Transverse colon (tissue), 4 donors: Measurements from ENCODE around the gene TOMM20.

Experiments used
- EP300 ChIP-seq: sonication (generic); formaldehyde crosslinking; IDR thresholded peaks from one replicate; pipeline ENCODE4 v1.6.1; 2017; ENCODE audit warnings: antibody characterized with exemption, low read depth
- POLR2A ChIP-seq: fragments of 450-650 bp; IDR thresholded peaks from one replicate; pipeline ENCODE4 v1.6.1; 2016; ENCODE audit warnings: antibody characterized with exemption, mild to moderate bottlenecking, moderate library complexity
- POLR2AphosphoS5 ChIP-seq, 3 donors: sonication (generic); formaldehyde crosslinking; IDR thresholded peaks; one replicate each; pipeline ENCODE4 v1.6.1; 2016; ENCODE audit warnings: antibody characterized with exemption in 3 of 3
- TF ChIP-seq, protein P1 (sequence below), 5 experiments: fragments of 200-600 bp in 3 of 5; fragments of 450-650 bp in 2 of 5; sonication (generic) in 3 of 5; IDR thresholded peaks; 1 replicate in 2 of 5; 2 replicates in 3 of 5; pipeline ENCODE4 v1.5.1; 2016 to 2017; ENCODE audit warnings: antibody characterized with exemption in 5 of 5, inconsistent platforms in 3 of 5, mild to moderate bottlenecking in 2 of 5, moderate library complexity in 1 of 5

DNA sequence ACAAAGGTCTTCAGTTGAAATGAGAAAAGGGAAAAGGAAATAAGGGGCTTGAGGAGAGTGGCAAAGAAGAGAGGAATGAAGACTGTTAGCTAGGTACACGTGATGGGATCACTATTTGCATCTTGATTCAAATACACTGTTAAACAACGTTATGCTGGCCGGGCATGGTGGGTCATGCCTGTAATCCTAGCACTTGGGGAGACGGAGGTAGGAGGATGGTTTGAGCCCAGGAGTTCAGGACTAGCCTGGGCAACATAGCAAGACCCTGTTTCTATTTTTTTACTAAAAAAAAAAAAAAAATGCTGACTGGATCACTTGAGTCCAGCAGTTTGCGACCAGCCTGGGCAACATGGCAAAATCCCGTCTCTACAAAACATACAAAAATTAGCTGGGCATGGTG lies 30.0 kb upstream of the TOMM20 start:
- TF ChIP-seq POLR2AphosphoS5 (IDR thresholded peaks at IDR 0.05): no peak
- TF ChIP-seq, protein P1, sequence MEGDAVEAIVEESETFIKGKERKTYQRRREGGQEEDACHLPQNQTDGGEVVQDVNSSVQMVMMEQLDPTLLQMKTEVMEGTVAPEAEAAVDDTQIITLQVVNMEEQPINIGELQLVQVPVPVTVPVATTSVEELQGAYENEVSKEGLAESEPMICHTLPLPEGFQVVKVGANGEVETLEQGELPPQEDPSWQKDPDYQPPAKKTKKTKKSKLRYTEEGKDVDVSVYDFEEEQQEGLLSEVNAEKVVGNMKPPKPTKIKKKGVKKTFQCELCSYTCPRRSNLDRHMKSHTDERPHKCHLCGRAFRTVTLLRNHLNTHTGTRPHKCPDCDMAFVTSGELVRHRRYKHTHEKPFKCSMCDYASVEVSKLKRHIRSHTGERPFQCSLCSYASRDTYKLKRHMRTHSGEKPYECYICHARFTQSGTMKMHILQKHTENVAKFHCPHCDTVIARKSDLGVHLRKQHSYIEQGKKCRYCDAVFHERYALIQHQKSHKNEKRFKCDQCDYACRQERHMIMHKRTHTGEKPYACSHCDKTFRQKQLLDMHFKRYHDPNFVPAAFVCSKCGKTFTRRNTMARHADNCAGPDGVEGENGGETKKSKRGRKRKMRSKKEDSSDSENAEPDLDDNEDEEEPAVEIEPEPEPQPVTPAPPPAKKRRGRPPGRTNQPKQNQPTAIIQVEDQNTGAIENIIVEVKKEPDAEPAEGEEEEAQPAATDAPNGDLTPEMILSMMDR (IDR thresholded peaks at IDR 0.05): no peak
- no peak for TF ChIP-seq POLR2A
- TF ChIP-seq EP300: no peak
